ENCODE data around the gene PACC1.

Gene PACC1

DNA sequence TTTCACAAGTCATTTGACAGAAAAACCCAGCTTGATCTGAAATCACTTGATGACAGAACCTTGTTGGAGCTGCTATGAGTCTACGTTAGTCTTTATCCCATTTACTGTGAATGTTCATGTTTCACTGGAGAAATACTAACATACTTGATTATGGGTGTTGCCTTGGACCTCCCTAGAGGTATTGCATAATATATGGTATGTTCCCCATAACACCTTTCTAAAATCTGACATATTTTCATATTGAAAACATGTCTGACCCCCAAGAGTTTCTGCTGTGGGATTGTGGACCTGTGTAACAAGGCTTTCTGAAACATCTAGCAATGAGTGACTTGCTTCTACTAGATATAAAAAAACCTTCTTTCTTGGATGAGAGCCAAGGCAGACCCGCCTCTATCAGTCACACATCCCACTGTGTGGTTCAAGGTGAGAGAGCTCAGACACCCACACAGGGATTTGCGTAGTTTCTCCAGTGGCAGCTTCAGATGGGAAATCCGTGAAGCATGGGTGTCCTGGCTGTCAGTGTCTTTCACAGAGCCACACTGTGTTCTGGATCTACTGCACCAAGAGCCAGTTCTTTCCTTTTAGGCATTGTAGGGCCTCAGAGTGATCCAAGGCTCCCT, 22.6 kb upstream of the PACC1 start:
- DNase-seq (ENCODE audit: low read depth) = no peak

DNA sequence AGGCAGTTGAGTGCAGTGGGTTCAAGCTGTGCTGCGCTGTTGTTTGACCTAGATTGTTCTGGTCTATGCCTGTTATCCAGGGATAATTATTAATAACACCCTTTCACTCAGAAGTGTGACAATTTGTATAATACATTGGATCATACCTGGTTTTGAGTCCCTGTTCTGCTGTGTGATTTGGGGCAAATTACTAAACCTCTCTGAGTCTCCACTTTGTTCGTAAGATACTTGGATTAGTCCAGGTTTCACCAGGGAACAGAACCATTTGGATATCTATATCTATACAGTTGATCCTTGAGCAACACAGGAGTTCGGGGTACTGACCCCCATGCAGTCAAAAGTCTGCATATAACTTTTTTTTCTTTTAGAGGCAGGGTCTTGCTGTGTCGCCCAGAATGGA, 20.3 kb upstream of the PACC1 start:
- DNase-seq (ENCODE audit: low read depth) = no peak

DNA sequence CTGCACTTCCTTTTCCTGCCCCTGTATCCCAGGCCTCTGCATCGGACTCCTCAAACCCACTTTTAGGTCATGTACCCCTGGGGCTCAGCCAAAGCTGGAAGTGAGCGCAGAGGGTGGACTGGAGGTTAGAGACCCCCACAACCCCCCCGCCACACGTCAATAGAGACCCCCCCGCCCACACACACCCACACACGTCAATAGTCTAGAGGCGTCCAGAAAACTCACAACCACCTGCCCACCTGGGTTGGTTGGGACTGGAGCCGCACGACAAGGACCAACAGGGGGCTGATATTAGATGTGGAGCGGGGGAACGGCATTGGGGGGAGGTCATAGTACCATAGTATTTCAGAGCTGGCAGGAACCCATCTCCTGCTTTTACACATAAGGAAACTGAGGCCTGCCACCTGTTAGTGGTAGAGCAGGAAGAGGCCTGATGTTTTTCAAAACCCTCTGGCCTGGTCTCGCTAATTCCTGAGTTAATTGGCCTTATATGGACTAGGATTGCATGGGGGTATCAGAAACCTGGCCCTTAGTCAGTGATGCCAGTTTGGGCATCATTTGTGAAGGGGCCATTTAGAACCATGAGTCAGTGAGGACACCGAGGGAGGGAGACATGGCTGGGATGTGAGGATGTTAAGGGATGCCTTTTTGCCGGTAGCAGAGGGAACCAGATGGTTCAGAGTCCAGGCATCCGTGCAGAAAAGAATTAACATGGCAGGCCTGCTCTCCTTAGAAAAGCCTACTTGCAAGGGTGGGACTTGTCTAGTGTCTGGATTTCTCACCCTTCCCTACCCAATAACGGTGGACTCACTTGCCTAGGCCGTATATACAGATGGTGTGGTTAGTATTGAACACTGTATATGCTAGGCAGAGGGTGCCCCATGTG, 19.1 kb upstream of the PACC1 start:
- no peak for DNase-seq (ENCODE audit: low read depth)

DNA sequence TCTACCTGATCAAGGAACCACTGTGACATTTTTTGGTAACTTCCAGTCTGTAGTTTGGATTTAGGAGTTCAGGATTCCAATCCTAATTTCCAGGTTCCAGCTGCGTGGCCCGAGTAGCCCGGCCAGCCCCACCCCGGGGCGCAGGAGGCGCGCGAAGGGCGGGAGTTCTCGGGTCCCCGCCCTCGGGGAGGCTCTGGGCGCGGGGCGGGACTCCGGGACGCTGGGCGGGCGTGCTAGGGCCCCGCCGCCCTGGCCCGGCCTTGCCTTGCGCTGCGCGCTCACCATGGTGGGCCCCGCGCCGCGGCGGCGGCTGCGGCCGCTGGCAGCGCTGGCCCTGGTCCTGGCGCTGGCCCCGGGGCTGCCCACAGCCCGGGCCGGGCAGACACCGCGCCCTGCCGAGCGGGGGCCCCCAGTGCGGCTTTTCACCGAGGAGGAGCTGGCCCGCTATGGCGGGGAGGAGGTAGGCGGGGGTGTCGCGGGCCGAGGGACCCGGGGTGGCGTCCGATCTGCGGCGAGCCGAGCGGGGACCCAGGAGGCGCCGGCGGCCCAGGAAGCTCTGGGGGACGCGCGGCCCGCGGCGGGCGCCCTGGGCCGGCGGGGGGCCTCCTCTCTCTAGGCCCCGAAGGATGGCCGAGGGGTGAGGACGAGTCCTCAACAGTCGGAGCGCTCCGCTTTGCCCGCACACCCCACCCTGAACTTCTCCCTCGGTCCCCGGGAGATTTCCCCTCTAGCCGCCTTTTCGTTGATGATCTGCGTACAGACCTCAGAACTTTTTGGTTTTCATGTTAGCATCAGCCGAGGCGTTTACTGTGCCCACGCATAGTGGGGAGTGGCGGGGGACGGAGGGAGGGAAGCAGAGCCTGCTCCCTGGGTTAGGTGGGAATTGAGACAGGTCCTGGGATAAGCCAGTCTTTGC, 18.2 kb upstream of the PACC1 start, which contains the start of gene NENF:
Gene NENF (plus strand): TSS at position 260 of the 916 bp plus-strand sequence. CDS start 24 bp downstream, at position 284.
- DNase-seq (ENCODE audit: low read depth) = no peak

DNA sequence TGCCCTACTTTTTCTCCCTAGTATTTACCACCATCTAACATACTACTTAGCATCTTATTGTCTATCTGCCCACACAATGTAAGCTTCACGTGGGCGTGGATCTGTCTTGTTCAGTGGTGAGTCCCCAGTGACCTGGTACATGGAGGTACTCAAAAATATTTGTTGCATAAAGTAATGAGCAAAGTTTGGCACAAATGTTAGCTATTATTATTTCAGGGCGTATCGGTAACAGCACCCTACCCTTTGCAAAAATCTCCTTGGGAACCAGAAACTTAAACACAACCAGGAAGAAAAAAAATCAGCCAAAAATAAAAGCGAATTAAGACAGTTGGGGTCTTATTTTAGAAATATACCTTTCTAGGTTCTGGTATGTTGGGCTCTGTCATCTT, 17.6 kb upstream of the PACC1 start:
- DNase-seq (ENCODE audit: low read depth) = no peak

DNA sequence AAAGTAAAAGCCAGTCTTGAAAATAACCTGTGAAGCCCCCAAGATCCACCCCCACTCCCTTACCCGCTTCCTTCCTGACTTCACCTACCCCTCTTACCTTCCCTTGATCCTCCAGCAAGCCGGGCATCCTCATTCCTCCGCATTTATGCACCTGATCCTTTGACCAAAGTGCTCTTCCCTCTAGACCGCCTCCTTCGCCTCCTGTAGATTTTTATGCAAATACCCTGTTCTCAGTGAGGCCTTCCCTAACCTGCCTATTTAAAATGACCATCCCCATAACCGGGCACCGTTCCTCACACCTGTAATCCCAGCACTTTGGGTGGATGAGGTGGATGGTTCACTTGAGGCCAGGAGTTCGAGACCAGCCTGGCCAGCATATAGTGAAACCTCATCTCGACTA, 17.0 kb upstream of the PACC1 start:
- no peak for DNase-seq (ENCODE audit: low read depth)

DNA sequence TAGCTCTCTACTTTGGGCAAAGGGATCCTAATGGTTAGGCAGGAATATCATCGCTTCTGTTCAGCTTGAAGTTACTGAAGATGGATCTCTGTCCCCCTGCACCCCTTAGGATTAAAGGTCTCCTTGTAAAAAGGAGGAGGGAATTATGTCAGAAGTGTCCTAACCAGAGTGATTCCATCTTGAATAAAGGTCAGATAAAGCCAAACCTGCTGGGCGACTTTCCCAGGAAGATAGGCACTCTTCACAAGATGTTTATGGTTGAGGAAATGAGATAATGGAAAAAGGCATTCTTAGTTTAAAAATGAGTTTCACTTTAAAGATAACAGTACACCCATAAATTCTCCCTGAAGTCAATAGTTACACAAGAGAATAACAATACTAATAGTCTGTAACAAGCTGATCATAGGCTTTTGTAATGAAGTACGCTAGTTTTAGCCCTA, 16.3 kb upstream of the PACC1 start:
- DNase-seq (ENCODE audit: low read depth) = no peak

DNA sequence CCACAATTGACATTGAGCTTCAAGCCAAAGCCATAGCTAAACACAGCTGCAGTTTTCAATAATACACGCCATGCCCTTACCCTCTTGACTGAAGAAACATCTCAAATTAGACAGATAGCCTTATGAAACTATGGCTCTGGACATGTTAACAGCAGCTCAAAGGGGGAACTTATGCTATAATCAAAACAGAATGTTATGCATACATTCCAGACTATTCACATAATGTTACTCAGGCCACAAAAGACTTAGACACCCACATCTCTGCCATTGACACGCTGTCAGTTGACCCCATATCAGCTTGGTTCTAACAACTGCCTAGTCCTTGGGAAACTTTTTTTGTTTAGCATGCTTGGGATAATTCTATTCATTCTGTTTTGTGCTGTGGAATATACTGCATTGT, 15.7 kb upstream of the PACC1 start:
- no peak for DNase-seq (ENCODE audit: low read depth)

DNA sequence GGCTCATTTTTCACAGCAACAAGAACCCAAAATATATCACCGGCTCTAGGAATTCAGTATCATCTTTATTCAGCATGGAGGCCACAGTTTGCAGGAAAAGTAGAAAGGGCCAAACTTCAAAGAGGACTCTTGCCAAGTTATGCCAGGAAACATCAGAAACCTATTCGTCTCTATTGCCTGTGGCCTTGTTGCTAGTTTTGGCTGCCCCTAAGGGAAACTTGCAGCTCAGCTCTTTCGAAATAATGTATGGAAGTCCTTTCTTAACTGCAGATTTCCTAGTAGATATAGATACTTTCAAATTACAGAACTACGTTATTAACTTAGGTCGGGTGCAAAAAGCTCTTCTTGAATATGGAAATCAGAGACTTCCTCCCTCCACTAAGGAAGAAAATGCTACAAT, 13.8 kb upstream of the PACC1 start:
- DNase-seq (ENCODE audit: low read depth) = no peak

DNA sequence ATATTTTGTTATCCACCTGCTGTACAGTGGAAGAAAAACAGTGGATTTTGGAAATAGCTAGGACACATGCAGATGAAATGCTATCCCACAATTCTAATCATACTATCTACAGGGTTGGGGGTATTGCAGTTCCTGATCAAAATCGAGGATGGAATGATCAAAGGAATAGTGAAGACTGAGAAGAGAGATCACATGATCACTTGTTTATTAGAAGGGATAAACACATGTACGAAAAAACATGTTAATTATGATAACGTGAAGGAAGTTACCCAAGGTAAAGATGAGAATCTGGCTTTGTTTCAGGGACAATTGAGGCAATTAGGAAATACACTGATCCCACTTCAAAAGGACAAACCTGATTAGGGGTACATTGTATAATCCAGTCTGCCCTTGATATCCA, 9.2 kb upstream of the PACC1 start:
- no peak for DNase-seq (ENCODE audit: low read depth)

DNA sequence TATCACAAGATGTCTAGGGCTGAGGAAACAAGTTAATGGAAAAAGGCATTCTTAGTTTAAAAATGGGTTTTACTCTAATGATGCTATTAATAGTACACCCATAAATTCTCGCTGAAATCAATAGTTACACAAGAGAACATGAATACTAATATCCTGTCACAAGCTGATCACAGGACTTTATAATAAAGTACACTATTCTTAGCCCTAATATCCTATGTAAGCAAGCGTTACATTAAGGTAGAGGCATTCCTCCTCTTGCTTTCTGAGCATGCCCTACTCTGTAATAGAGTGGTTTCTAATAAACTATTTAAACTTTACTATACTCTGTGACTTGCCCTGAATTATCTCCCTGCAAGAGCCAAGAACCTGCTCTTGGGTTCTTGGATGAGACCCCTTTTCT, 6.5 kb upstream of the PACC1 start:
- no peak for DNase-seq (ENCODE audit: low read depth)

DNA sequence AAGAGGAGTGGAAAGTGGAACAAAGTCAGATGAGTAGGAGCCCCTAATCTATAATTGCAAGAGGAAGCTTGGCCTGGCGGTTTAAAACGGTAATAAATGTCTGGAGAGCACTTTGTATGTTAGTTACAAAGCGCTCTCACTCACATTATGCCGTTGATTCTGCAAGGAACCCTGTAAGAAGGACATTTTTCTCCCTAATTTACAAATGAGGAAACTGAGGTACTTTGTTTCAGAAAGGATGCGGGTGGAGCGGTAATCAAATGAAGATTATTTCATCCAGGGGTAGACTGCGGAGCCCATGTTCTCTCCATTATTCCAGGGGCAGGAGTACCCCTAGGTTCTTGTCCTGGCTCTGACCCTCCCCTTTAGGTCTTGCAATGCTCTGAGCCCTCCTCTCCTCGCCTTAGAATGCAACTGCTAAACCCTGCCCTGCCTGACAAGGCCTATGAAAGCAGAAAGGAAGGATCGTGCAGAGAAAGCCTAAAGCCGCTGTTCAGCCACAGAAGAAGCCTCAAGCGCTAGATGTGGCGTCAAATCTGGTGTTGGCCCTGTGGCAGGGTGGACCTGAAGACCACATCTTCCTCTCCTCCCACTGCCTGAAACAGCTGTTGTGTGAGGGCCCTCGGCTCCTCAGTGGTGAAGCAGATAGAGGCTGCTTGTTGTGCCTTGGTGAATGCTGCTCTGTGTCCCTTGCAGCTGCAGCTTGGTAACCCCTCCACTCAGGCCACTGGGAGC, 588 bp upstream of the PACC1 start:
- DNase-seq (ENCODE audit: low read depth) = no peak

DNA sequence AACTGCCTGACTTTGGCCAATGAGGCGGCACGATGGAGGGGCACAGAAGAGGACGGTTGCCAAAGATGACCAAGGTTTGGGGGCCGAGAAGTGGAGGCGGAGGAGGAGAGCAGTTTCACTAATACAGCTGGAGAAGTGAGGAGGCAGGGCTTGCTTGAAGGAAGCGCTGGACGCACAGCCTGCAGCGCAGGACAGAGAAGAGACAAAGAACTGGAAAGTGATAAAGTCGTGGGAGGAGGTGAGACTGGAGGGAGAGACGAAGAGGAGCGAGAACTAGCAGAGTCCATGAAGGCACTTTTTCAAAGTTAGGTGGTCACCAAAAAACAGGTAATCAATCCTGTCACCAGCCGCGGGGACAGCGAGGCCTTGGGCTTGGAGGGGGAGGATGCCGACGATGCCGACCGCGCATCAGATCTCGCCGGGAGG, 771 bp downstream of the PACC1 start:
- no peak for DNase-seq (ENCODE audit: low read depth)

DNA sequence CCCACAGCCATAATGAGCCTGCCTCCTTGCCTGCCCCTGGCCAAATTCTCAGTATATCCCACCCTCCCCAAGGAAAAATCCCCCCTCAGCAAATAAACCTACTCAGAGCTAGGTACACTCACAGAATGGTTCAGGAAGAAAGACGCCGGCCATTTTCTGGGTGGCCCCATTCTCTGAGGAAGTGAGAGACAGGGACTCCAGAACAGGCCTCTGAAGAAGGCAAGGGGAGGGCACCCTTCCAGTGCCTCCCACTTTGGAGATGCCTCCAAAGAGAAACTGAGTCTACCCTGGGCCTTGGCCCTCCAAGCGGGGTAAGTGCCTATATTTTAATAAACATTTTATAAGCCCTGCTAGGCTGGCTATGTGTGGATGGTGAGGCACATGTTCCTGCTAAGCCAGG, 2.3 kb downstream of the PACC1 start:
- DNase-seq (ENCODE audit: low read depth) = no peak

DNA sequence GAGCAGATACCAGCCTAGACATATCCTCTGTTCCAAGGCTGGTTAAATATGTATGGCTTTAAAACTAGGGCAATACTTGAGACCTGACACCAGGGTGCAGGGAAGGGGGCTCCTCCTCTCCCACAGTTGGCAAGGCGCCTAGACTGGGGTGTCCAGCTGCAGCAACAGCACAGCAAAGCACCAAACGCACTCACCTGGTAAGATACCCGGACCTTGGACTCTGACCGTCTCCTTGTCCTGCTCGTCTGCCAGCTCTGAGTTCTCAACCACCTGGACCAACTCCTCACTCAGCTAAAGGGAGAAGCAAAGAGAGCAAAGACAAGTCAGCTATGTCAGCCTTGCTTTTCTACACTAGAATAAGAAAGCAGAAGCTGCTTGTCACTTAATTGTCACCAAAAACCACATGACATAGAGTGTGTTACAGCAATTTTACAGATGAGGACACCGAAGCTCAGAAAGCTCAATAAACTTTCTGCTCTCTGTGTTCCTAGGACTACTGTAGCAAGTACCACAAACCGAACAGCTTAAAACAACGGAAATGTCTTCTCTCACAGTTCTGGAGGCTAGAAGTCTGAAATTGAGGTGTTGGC, 4.4 kb downstream of the PACC1 start:
- DNase-seq (ENCODE audit: low read depth) = no peak

DNA sequence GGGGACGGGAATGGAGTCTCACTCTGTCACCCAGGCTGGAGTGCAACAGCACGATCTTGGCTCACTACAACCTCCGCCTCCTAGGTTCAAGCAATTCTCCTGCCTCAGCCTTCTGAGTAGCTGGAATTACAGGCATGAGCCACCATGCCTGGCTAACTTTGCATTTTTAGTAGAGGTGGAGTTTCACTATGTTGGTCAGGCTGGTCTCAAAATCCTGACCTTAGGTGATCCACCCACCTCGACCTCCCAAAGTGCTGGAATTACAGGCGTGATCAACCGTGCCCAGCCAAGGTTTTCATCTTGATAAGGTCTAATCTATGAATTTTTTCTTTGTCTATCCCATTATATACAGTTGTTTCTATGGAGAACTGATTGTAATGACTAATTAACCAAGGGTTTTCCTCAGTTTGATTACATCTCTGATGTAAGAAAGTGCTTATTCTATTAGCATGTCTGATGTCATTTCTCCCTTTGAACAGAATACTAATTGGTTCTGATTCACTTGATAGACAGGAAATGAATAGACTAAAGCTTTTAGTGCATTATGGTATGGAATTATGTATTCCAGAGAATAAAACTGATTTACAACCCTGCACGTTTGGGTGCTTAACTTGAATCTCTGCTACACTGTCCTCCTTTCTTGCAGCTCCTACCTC, 11.9 kb downstream of the PACC1 start:
- no peak for DNase-seq (ENCODE audit: low read depth)

DNA sequence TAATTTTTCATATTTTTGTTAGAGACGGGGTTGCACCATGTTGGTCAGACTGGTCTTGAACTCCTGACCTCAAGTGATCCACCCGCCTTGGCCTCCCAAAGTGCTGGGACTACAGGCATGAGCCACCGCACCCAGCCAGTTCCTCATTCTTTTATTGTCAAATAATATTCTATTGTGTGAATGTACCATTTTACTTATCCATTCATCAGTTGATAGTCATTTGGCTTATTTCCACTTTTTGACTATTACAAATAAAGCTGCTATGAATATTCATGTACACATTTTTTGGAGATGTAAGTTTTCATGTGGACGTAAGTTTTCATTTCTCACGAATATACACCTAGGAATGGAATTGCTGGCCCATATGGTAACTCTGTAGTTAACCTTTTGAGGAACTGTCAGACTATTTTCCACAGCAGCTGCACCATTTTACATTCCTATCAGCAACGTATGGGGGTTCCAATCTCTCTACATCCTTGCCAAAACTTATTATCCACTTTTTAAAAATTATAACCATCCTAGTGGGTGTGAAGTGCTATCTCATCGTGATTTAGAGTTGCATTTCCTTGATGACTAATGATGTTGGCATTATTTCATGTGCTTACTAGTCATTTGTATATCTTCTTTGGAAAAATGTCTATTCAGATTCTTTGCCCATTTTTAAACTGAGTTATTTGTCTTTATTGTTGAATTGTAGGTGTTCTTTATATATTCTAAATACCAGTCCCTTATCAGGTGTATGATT, 12.7 kb downstream of the PACC1 start:
- peak; percentile 13 for DNase-seq (ENCODE audit: low read depth)

DNA sequence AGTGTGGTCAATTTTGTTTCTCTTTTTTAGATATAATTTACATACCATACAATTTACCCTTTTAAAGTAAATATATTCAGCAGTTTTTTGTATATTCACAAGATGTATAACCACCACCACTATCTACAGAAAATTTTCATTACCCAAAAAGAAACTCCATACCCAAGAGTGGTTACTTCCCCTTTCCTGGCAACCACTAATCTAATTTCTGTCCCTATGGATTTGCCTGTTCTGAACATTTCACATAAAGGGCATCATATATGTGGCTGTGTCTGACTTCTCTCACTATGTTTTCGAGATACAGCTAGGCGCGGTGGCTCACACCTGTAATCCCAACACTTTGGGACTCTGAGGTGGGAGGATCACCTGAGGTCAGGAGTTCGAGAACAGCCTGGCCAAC, 13.6 kb downstream of the PACC1 start:
- DNase-seq (ENCODE audit: low read depth) = no peak

DNA sequence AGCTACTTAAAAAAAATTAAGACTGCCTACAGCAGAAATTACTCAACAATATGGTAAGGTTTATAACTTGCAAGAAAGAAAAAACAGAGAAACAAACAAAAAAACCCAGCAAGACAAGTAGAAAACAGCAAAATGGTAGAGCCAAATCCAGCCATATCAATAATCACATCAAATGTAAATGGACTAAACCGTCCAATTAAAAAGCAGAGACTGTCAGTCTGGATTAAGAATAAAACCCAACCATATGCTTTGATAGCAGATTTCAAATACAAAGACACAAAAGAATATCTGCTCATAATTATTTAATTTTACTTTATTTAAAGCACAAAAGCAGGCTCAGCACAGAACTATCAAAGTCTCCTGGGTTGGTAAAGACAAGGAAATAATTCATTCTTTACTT, 17.5 kb downstream of the PACC1 start:
- DNase-seq (ENCODE audit: low read depth) = no peak

DNA sequence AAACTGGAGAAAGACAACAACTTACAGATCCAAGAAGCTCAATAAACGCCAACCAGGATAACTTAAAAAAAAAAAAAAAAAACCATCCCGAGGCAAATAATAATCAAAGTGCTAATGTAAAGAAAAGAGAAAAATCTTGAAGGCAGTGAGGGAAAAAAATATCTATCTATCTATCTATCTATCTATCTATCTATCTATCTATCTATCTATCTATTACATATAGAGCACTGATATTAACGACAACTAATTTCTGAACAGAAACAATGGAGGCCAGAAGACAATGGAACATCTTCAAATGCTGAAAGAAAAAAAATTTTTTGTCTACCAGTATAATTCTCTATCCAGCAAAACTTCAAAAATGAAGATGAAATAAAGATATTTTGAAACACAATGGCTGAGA, 18.0 kb downstream of the PACC1 start:
- DNase-seq (ENCODE audit: low read depth) = no peak
